Right lobe of liver (tissue), 4 donors: ENCODE measurements around the gene HPS4.
A peak's percentile ranks its signal among the peaks of the same experiment; 100 is the strongest.

Source experiments
- POLR2A ChIP-seq: fragments of 450-650 bp; IDR thresholded peaks from one replicate; pipeline ENCODE4 v1.6.1; 2017; ENCODE audit warnings: antibody characterized with exemption, mild to moderate bottlenecking
- TF ChIP-seq, protein P1 (sequence below), 4 donors: fragments of 200-600 bp in 3 of 4; fragments of 450-650 bp in 1 of 4; IDR thresholded peaks; one replicate each; pipeline versions ENCODE4 v1.5.1 to v1.8.0; 2016 to 2022; ENCODE audit warnings: antibody characterized with exemption in 4 of 4, mild to moderate bottlenecking in 2 of 4
- donor health status: DM: no; HTN: no; CAD: no.
- donor health status: DM: no; HTN: no; CAD: no.
- donor health status: DM: no; HTN: yes; CAD: no.

DNA sequence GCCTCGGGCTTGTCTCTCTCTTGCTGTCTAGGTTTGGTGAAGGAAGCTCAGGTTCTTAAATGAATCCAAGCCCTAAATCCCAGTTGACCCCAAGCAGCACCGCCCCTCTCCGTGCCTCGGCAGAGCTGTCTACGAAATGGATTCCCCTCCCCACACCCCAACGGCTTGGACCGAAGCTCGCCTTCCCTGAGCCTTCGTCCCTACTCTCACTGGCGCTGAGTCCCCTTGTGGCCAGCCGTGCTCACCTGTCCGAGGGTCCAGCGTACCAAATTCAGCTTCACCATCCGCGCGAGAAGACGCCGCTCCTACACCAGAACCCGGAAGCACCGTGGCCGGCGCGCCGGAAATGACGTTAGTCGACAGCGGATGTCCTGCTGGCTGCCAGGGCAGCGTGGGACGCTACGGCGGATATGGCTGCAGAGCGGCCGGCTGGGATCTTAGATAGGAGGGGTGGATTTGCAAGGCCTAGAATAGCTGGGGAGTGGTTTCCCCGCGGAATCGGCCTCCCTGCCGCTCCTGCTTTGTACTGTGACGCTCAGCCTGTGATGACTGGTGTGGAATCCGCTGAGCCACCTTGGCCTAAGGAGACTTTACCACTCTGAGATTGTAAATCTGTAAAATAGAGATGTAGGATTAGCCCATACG lies 28.7 kb upstream of the HPS4 start, which contains the start of gene TFIP11:
- TF ChIP-seq, protein P1, sequence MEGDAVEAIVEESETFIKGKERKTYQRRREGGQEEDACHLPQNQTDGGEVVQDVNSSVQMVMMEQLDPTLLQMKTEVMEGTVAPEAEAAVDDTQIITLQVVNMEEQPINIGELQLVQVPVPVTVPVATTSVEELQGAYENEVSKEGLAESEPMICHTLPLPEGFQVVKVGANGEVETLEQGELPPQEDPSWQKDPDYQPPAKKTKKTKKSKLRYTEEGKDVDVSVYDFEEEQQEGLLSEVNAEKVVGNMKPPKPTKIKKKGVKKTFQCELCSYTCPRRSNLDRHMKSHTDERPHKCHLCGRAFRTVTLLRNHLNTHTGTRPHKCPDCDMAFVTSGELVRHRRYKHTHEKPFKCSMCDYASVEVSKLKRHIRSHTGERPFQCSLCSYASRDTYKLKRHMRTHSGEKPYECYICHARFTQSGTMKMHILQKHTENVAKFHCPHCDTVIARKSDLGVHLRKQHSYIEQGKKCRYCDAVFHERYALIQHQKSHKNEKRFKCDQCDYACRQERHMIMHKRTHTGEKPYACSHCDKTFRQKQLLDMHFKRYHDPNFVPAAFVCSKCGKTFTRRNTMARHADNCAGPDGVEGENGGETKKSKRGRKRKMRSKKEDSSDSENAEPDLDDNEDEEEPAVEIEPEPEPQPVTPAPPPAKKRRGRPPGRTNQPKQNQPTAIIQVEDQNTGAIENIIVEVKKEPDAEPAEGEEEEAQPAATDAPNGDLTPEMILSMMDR (IDR thresholded peaks at IDR 0.05): no peak
- peak; percentile 60 for TF ChIP-seq POLR2A
